ENCODE measurements around the gene XRCC1. TPM values are rescaled to one million over a fixed set of nuclear protein-coding genes. Genes with fewer than 3 reads are reported as not detected.

The XRCC1 gene
- total and polyA plus RNA-seq, 2 of the 8 experiments (the other 6 are each of a cell fraction or from before 2014, with no cell fraction given), result 42.5 to 44.4 TPM

DNA sequence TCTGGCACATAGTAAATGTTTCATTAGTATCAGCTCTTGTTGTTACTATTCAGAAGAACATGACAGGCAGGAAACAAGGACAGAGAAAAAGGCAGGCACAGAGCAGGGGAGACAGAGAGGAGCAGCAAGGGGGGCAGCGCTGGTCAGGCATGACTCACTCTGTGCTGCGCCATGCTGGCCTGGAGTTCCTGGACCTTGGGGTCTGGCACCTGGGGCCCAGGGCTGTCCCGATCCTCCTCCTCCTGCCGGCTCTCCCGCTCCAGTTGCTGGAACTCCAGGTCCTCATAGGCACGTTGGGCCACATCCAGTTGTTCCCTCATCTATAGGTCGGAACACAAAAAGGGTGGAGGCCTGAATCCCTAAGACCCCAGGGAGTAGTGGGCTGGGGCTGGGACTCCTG lies 78.4 kb downstream of the XRCC1 start:
- Histone ChIP-seq H2BK15ac (ENCODE audit: low read length) (no peak overlapping the region), H3K18ac (ENCODE audit: extremely low read depth, low read length) (no peak overlapping the region), H3K36me3 (ENCODE audit: control insufficient read depth in 2 of 4, insufficient read depth in 4 of 4, low read length in 3 of 4) (peaks cover 0 to 8% (median 2%) of the 10 kb centered on the region in 4 experiments; a peak in 3 of 8 replicates), H3K27ac (ENCODE audit: low read depth, low read length) (no peak overlapping the region), H3K23ac (ENCODE audit: insufficient read length) (no peak overlapping the region), H4K5ac (ENCODE audit: insufficient read length, low read depth, low read length) (no peak overlapping the region), H2AK5ac (ENCODE audit: low read depth, low read length) (no peak overlapping the region), H3K4ac (replicated peaks; ENCODE audit: insufficient read length, low read depth, low read length) (no peak overlapping the region), H3K79me2 (ENCODE audit: control insufficient read depth in 1 of 2, insufficient read depth in 2 of 2, low read length in 2 of 2) (no peaks in the 10 kb centered on the region), H2AFZ (ENCODE audit: low read length) (no peak overlapping the region), H2BK20ac (ENCODE audit: low read length) (no peak overlapping the region), H3K56ac (replicated peaks; ENCODE audit: insufficient read length, low read depth, low read length) (no peak overlapping the region), H2BK12ac (ENCODE audit: low read depth, low read length) (no peak overlapping the region), H3K9me3 (ENCODE audit: insufficient read depth in 2 of 2, low read depth in 1 of 2, low read length in 1 of 2) (no peaks in the 10 kb centered on the region), H3K4me2 (ENCODE audit: insufficient read depth in 1 of 2, low read depth in 2 of 2, low read length in 2 of 2) (no peak overlapping the region), H3K23me2 (ENCODE audit: low read depth, low read length) (peaks cover 5% of the 10 kb centered on the region; the same call in 1 of the 2 replicates), H3K79me1 (ENCODE audit: low read depth, low read length) (no peaks in the 10 kb centered on the region), H2BK120ac (replicated peaks; ENCODE audit: low read depth, low read length) (no peak overlapping the region), H3K4me1 (replicated peaks in 1 of 4; ENCODE audit: control insufficient read depth in 3 of 4, insufficient read depth in 4 of 4, low read length in 3 of 4) (no peaks in the 10 kb centered on the region; a peak in 1 of 7 replicates), H2BK5ac (ENCODE audit: low read depth, low read length) (no peak overlapping the region), H3K27me3 (replicated peaks in 1 of 4; ENCODE audit: control insufficient read depth in 3 of 4, extremely low read depth in 1 of 4, insufficient read depth in 3 of 4, low read length in 3 of 4) (no peaks in the 10 kb centered on the region), H4K8ac (ENCODE audit: extremely low read depth, insufficient read depth, low read length) (no peak overlapping the region), H4K20me1 (replicated peaks in 1 of 2; ENCODE audit: control insufficient read depth in 1 of 2, insufficient read depth in 2 of 2, low read length in 2 of 2) (no peaks in the 10 kb centered on the region), H3K4me3 (ENCODE audit: extremely low read depth in 1 of 4, insufficient read depth in 2 of 4, low read depth in 3 of 4, low read length in 4 of 4) (no peak overlapping the region), H3K9ac (replicated peaks in 1 of 4; ENCODE audit: extremely low read depth in 1 of 4, low read depth in 3 of 4, low read length in 3 of 4) (no peak overlapping the region), H3K14ac (ENCODE audit: insufficient read length) (no peak overlapping the region), H4K91ac (replicated peaks; ENCODE audit: insufficient read length, low read length) (no peak overlapping the region)
- no peak for DNase-seq (ENCODE audit: low read depth in 1 of 2, low spot score in 2 of 2)
- ChIA-PET POLR2A (ENCODE audit: partially characterized antibody) (interaction anchor here (1.2 kb wide), 2 partner anchors 23 to 28 kb away, joined by 3 read pairs; no protein-coding TSS in a partner anchor), CTCF (ENCODE audit: partially characterized antibody) (interaction anchor here (0.7 to 4.3 kb wide), 3 partner anchors 22 to 1059 kb away, joined by 3 to 19 read pairs (median 7); no protein-coding TSS in a partner anchor)
- FAIRE-seq, result no peak
- TF ChIP-seq CHD2 (IDR thresholded peaks at IDR 0.05; ENCODE audit: low read length), result no peak
- WGBS, 2 experiments (ENCODE audit: extremely low coverage in 1 of 2, insufficient coverage in 1 of 2, insufficient read length in 1 of 2, insufficient replicate concordance in 2 of 2, low coverage in 1 of 2, low lambda C conversion rate in 2 of 2, missing lambda C conversion rate in 1 of 2), result 88% methylated on average over 7 of the region's 7 CpGs; no CpG with 5 or more reads in 1 of the 2 experiments
